Esophagus muscularis mucosa (tissue), 3 donors: Measurements from ENCODE around the gene ZNF446.

Experiments used
- EP300 ChIP-seq: sonication (generic); formaldehyde crosslinking; IDR thresholded peaks from one replicate; pipeline ENCODE4 v1.6.1; 2017; ENCODE audit warnings: antibody characterized with exemption
- TF ChIP-seq, protein P1 (sequence below), 3 experiments: fragments of 200-600 bp in 2 of 3; fragments of 450-650 bp in 1 of 3; sonication (generic) in 2 of 3; IDR thresholded peaks; one replicate each; pipeline ENCODE4 v1.5.1; 2017 to 2019; ENCODE audit warnings: antibody characterized with exemption in 3 of 3, mild to moderate bottlenecking in 2 of 3, moderate library complexity in 1 of 3

DNA sequence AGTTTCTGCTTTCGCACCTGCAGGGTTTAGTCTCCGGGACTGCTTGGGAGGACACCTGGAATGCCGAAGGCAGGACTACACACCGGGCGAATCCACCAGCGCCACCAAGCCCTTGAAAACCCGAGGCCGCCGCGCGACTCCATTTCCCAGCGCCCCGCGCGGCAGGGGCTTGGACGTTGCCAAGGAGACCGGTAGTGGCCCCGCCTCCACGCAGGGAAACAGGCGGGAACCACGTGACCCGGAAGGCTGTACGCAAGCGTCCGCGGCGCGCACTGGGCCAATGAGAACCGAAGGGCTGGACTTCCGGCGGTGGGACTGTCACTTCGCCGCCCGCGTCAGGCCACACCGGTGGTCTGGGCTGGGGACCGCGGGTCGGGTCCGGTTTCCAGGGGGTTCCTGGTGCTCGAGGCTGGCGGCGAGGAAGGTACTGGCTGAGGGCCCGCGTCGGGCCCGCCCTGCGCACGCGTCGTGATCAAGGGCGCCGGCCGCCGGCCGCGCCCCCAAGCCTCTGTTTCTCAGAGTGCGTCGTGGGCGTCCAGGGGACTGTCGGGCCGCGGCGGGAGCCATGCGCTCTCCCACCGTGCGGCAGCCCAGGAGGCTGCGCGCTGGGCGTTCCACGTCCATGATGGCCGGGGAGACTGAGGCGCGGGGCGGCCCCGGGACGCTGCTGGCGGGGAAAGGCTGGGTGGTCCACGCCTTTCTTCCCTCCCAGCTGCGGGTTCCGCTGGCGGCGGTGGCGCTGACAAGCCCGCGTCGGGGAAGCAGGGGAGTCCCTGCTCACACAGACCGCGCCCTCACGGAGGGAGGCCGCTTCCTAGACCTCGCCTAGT is 9.2 kb upstream of the ZNF446 start, which contains the start of gene ZNF324:
- TF ChIP-seq, protein P1, sequence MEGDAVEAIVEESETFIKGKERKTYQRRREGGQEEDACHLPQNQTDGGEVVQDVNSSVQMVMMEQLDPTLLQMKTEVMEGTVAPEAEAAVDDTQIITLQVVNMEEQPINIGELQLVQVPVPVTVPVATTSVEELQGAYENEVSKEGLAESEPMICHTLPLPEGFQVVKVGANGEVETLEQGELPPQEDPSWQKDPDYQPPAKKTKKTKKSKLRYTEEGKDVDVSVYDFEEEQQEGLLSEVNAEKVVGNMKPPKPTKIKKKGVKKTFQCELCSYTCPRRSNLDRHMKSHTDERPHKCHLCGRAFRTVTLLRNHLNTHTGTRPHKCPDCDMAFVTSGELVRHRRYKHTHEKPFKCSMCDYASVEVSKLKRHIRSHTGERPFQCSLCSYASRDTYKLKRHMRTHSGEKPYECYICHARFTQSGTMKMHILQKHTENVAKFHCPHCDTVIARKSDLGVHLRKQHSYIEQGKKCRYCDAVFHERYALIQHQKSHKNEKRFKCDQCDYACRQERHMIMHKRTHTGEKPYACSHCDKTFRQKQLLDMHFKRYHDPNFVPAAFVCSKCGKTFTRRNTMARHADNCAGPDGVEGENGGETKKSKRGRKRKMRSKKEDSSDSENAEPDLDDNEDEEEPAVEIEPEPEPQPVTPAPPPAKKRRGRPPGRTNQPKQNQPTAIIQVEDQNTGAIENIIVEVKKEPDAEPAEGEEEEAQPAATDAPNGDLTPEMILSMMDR (IDR thresholded peaks at IDR 0.05) = no peak
- TF ChIP-seq EP300 = no peak
